Thymus (tissue), 11 donors: ENCODE measurements around the gene ZFAND3. TPM values are rescaled to one million over a fixed set of nuclear protein-coding genes. Genes with fewer than 3 reads are reported as not detected.

Experiments
- DNase-seq, 9 donors: peaks; one replicate each; pipeline ENCODE4 v3.0.0-alpha.2; 2013; ENCODE audit warnings: low spot score in 9 of 9, low read depth in 6 of 9, missing footprints in 1 of 9
- H3K27ac ChIP-seq, 2 donors: one replicate each; pipeline ENCODE4 v1.5.1; 2013; ENCODE audit warnings: control low read depth in 1 of 2, low read depth in 1 of 2, low read length in 1 of 2, mild to moderate bottlenecking in 1 of 2, moderate library complexity in 1 of 2
- H3K27me3 ChIP-seq, 2 donors: one replicate each; pipeline ENCODE4 v1.5.1; 2013; ENCODE audit warnings: low read length in 1 of 2; ENCODE audit not compliant: control insufficient read depth in 2 of 2, insufficient read depth in 1 of 2
- H3K36me3 ChIP-seq, 2 donors: one replicate each; pipeline ENCODE4 v1.5.1; 2013; ENCODE audit warnings: low read length in 1 of 2, mild to moderate bottlenecking in 1 of 2, moderate library complexity in 1 of 2; ENCODE audit not compliant: control insufficient read depth in 2 of 2, insufficient read depth in 2 of 2
- H3K4me1 ChIP-seq, 2 donors: one replicate each; pipeline ENCODE4 v1.5.1; 2013; ENCODE audit warnings: low read length in 2 of 2; ENCODE audit not compliant: control insufficient read depth in 2 of 2, insufficient read depth in 2 of 2
- H3K4me3 ChIP-seq, 2 donors: one replicate each; pipeline ENCODE4 v1.5.1; 2013; ENCODE audit warnings: low read length in 2 of 2, control low read depth in 1 of 2, mild to moderate bottlenecking in 1 of 2
- H3K9me3 ChIP-seq, 2 donors: one replicate each; pipeline ENCODE4 v1.5.1; 2013; ENCODE audit warnings: low read length in 1 of 2, mild to moderate bottlenecking in 1 of 2; ENCODE audit not compliant: control insufficient read depth in 2 of 2, insufficient read depth in 1 of 2
- WGBS: extraction: QIAGEN DNeasy Blood & Tissue Kit; methylation state at CpG from one replicate; pipeline ENCODE4 v1.1.7; 2013; 5-methylcytosine and 5-hydroxymethylcytosine counted together
- polyA plus RNA-seq: library from polyadenylated mRNA; stranded (reverse); fragments of 200-250 nt; gene quantifications from one replicate; pipeline ENCODE4 v1.2.3, GENCODE V29; 2013
- total RNA-seq: library from RNA; stranded (reverse); fragments of 120-200 nt; gene quantifications from one replicate; pipeline ENCODE4 v1.2.4, GENCODE V29; 2013
- donor health status: healthy.

Gene ZFAND3
- total and polyA plus RNA-seq, 2 donors, result 8.5 to 25.7 TPM

- WGBS, result 95% methylated on average over 2 of the region's 2 CpGs
- Histone ChIP-seq H3K27me3 (no peaks in the 10 kb centered on the region), H3K36me3 (no peaks in the 10 kb centered on the region), H3K27ac (no peak overlapping the region), H3K4me1 (peaks cover 0 to 2% of the 10 kb centered on the region in 2 donors), H3K4me3 (no peak overlapping the region), H3K9me3 (no peaks in the 10 kb centered on the region)
- DNase-seq, result peak in 2 of 9 donors; percentile 4 to 14
Measured at GRCh38 chr6:38018755-38019165, 199.2 kb downstream of the ZFAND3 start.

GRCh38 chr6:38020593-38020992 lies 201.1 kb downstream of the ZFAND3 start:
- no peaks in the 10 kb centered on the region for H3K27me3 ChIP-seq
- no peak overlapping the region for H3K4me3 ChIP-seq
- H3K9me3 ChIP-seq, result peaks cover 0 to 4% of the 10 kb centered on the region in 2 donors
- H3K27ac ChIP-seq, result no peak overlapping the region
- WGBS, result 93% methylated on average over 2 of the region's 2 CpGs
- no peaks in the 10 kb centered on the region for H3K36me3 ChIP-seq
- DNase-seq, result no peak
- peaks cover 0 to 2% of the 10 kb centered on the region in 2 donors for H3K4me1 ChIP-seq

GRCh38 chr6:38021029-38021428 lies 201.5 kb downstream of the ZFAND3 start:
- no peak for DNase-seq
- Histone ChIP-seq H3K27me3 (no peaks in the 10 kb centered on the region), H3K9me3 (peaks cover 0 to 4% of the 10 kb centered on the region in 2 donors), H3K4me3 (no peak overlapping the region), H3K36me3 (no peaks in the 10 kb centered on the region), H3K4me1 (peaks cover 0 to 2% of the 10 kb centered on the region in 2 donors), H3K27ac (no peak overlapping the region)
- WGBS, result 98% methylated on average over 2 of the region's 2 CpGs

- H3K4me1 ChIP-seq, result peaks cover 0 to 2% of the 10 kb centered on the region in 2 donors
- H3K9me3 ChIP-seq, result peaks cover 0 to 4% of the 10 kb centered on the region in 2 donors
- no peak overlapping the region for H3K4me3 ChIP-seq
- no peak overlapping the region for H3K27ac ChIP-seq
- 18% methylated on average over 1 of the region's 1 CpG for WGBS
- DNase-seq, result no peak
- H3K36me3 ChIP-seq, result no peaks in the 10 kb centered on the region
- no peaks in the 10 kb centered on the region for H3K27me3 ChIP-seq
Measured at GRCh38 chr6:38021571-38021970, 202.0 kb downstream of the ZFAND3 start.

GRCh38 chr6:38022688-38023087 lies 203.2 kb downstream of the ZFAND3 start:
- Histone ChIP-seq H3K27ac (no peak overlapping the region), H3K27me3 (no peaks in the 10 kb centered on the region), H3K9me3 (peaks cover 0 to 4% of the 10 kb centered on the region in 2 donors), H3K4me3 (no peak overlapping the region), H3K36me3 (no peaks in the 10 kb centered on the region), H3K4me1 (no peaks in the 10 kb centered on the region)
- DNase-seq, result no peak
- WGBS, result 100% methylated on average over 1 of the region's 1 CpG

- DNase-seq, result no peak
- Histone ChIP-seq H3K27ac (no peak overlapping the region), H3K27me3 (no peaks in the 10 kb centered on the region), H3K4me1 (no peaks in the 10 kb centered on the region), H3K36me3 (no peaks in the 10 kb centered on the region), H3K9me3 (peaks cover 0 to 4% of the 10 kb centered on the region in 2 donors), H3K4me3 (no peak overlapping the region)
Measured at GRCh38 chr6:38024908-38025307, 205.4 kb downstream of the ZFAND3 start.

GRCh38 chr6:38025451-38025850 lies 205.9 kb downstream of the ZFAND3 start:
- Histone ChIP-seq H3K36me3 (no peaks in the 10 kb centered on the region), H3K9me3 (peaks cover 0 to 4% of the 10 kb centered on the region in 2 donors), H3K27ac (no peak overlapping the region), H3K27me3 (no peaks in the 10 kb centered on the region), H3K4me3 (no peak overlapping the region), H3K4me1 (no peaks in the 10 kb centered on the region)
- no peak for DNase-seq

- H3K27me3 ChIP-seq, result no peaks in the 10 kb centered on the region
- WGBS, result 86% methylated on average over 2 of the region's 2 CpGs
- no peak overlapping the region for H3K4me3 ChIP-seq
- H3K36me3 ChIP-seq, result no peaks in the 10 kb centered on the region
- H3K27ac ChIP-seq, result no peak overlapping the region
- H3K9me3 ChIP-seq, result peaks cover 0 to 4% of the 10 kb centered on the region in 2 donors
- DNase-seq, result no peak
- no peaks in the 10 kb centered on the region for H3K4me1 ChIP-seq
Measured at GRCh38 chr6:38027685-38028373, 208.3 kb downstream of the ZFAND3 start.

- H3K36me3 ChIP-seq, result no peaks in the 10 kb centered on the region
- no peak for DNase-seq
- H3K4me1 ChIP-seq, result no peaks in the 10 kb centered on the region
Measured at GRCh38 chr6:38030380-38030779, 210.9 kb downstream of the ZFAND3 start.

More at GRCh38 chr6:38030380-38030779, 210.9 kb downstream of the ZFAND3 start:
- H3K27me3 ChIP-seq, result no peaks in the 10 kb centered on the region
- no peaks in the 10 kb centered on the region for H3K9me3 ChIP-seq
- no peak overlapping the region for H3K4me3 ChIP-seq
- H3K27ac ChIP-seq, result no peak overlapping the region
